Measurements from ENCODE around the gene DCAF10.
"Not testable (repeated sequence)": the region's sequence is repeated elsewhere in the genome, so short reads cannot be mapped to it uniquely, and the experiment has no call there.

The DCAF10 gene

DNA sequence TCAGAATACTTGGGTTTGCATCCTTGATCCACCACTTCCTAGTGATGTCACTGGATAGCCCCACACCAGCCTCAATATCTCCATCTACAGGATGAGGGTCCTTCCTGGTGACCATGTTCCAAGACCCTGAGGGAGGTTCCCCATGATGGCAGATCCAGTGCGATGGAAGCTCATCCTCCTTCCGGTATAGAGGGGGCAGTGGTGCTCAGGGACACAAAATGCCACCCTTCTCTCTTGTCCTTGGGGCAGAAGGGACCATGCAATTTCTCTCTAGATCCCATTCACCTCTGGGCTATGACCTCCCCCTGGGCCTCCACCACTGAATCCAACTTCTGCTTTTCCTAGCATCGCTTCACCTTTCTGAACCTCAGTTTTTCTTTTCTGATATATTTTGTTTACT lies 108.7 kb downstream of the DCAF10 start:
- DNase-seq, result no peak

DNA sequence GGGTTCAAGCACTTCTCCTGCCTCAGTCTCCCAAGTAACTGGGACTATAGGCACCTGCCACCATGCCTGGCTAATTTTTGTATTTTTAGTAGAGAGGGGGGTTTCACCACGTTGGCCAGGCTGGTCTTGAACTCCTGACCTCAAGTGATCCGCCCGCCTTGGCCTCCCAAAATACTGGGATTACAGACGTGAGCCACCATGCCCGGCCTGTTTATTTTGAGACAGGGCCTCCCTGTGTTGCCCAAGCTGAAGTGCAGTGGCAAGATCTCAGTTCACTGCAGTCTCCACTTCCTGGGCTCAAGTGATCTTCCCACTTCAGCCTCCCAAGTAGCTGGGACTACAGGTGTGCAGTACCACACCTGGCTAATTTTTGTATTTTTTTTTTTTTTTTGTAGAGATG lies 109.2 kb downstream of the DCAF10 start:
- DNase-seq, result not testable (repeated sequence)

DNA sequence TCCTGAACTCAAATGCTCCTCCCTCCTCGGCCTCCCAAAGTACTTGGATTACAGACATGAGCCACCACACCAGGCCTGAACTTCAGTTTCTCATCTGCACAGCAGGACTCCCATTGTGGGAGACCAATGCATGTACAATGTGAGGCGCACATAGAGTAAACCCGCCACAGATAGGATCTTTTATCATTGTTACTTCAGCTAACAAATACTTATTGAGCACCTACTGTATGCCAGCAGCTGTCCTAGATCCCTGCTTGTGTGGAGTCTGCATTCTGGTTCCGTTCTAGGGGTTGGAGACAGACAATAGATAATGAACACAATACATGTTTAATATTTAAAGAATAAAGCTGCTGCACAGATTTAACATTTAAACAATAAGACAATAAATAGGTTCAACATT lies 109.7 kb downstream of the DCAF10 start:
- no peak for DNase-seq

GRCh38 chr9:37911271-37911681 lies 110.7 kb downstream of the DCAF10 start:
- no peak for DNase-seq

DNA sequence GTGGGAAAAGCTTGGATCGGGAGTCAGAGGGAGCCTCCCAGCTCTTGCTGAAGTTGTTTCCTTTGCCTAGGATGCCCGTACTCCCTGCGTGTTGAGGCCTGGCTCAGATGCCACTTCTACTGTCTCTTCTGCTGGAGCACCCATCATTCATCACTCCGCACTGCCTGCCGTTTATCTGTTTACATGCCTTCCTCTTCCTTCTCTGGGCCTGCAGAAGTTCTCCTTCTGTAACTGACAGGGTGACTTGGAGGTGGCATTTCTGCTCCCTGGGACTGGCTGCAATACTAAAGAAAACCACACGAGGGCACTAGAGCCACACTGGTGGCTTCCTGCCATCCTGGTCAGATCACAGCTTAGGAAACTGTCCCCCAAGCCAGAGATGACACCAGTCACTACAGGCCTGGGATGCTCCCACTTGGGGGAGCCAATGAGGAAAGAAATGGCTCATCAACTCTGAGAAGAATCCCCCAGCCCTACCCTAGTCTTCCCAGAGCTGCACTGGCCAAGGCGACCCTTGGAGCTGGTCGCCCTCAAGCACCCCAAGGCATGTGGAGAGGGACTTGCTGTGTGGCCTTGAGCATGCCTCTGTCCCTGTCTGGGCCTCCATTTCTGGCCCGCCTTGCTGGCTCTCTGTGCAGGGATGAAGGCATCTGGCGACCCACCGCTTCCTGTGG lies 113.0 kb downstream of the DCAF10 start:
- peak; percentile 89 for DNase-seq

DNA sequence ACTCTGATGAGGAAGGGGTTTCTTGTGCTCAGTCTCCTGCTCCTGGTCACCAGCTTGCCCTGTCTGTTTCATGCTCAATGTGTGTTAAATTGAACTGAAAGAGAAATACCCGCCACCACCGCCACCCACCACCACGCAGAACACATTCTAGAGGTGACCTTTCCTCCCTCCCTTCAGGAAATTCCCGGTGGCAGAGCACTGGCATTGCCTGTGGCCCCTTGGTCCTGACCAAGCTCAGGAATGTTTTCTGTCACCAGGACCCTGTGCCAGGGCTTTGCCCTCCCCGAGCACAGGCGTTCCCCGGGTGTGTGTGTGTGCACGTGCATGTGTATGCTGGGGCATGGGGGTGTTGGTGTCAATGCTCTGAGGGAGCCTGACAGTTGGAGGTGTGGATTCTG lies 113.6 kb downstream of the DCAF10 start:
- no peak for DNase-seq

DNA sequence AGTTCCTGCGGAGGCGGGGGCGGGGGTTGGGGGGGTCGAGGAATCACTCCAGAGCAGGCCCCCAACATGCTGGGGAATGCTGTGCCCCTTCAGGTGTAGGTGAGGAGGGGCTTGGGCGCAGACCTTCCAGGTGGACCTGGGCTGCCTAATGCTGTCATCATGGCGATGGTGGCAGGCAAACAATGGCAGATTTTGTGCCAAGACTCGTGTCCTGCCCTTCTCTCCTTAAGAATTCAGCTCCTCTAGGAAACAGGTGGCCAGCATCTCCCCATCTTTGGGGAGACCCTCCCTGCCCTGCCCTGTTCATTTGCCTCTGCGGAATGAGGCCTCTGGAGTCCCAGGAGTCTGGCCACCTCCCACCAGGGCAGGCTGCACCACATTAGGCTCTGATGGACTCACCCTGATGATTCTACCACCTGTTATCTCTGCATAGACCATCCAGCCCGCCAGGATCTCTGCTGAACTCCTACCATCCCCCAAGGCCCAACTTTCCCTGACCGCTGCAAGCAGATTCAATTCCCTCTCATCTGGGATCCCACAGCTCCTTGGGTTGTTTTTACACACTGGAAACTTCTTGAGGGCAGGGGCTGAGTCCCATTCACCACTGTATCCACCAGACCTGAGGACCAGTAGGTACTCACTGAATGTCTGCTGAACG lies 114.2 kb downstream of the DCAF10 start:
- no peak for DNase-seq

DNA sequence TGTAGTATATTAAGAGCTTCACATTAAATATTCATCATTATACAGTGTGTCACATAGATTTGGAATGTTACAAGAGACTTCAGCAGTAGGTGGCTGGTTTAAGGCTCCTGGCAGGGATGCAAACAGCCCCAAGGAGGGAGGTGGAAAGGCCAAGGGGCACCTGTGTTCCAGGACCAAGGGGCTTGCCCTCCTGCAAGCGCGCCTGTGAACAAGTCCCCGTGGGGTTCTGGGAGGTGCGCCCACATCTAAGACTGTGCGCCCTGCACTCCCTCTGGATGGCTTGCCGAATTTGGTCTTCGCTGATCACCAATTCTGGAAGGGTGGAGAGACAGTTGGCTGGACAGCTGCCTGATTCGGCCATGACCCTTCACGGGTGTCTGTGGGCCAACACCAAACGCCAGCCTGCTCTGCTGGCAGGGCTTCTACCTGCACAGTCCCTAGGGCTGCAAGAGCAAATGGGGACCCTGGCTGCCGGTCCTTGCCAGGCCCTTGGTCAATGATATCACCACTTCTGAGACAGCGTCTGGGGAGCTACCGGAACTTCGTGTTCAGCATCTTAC lies 115.4 kb downstream of the DCAF10 start:
- no peak for DNase-seq

- no peak for DNase-seq
Observed at GRCh38 chr9:37916471-37917312, 116.1 kb downstream of the DCAF10 start.
